Fibroblast of the aortic adventitia (primary cell): ENCODE data around the gene COA8. TPM values are rescaled to one million over a fixed set of nuclear protein-coding genes. Genes with fewer than 3 reads are reported as not detected.

Source experiments
- DNase-seq: peaks from one replicate; pipeline ENCODE4 v3.0.0-alpha.2; 2010; ENCODE audit warnings: low read depth
- H3K4me3 ChIP-seq: 2 replicates; pipeline ENCODE4 v1.5.1; 2011; ENCODE audit warnings: low read depth, mild to moderate bottlenecking, control low read depth, low read length, moderate library complexity
- CTCF ChIP-seq: IDR thresholded peaks from 2 replicates; pipeline ENCODE4 v1.5.1; 2011; ENCODE audit warnings: mild to moderate bottlenecking, low read length, control low read depth, inconsistent platforms; ENCODE audit not compliant: insufficient read depth
- total RNA-seq: library from RNA; depleted of rRNA; stranded (reverse); fragments of >200 nt; gene quantifications from 2 replicates; pipeline ENCODE4 v1.2.3, GENCODE V29; 2012; ENCODE audit warnings: low replicate concordance

COA8 gene
- total RNA-seq, 1 donor, result 23.6 TPM

DNA sequence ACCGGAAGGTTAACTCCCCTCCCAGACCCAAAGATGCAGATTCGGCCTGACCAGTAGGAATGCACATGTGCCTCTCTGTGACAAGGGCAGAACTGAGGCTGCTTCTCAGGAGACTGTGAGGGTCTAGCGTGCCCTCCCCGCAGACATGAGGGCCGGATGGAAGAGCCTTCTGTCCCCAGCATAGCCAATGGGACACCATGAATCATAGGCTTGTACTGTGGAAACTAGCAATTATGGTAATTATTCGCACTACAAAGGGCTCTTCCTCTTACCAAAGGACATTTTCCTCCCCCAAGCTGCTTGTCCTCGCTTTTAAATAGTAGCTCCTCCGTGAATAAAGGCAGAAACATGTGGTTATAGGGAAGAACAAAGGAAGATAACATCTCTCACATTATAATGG is 6.2 kb downstream of the COA8 start:
- H3K4me3 ChIP-seq, result no peak overlapping the region
- no peak for DNase-seq
- no peak for TF ChIP-seq CTCF

GRCh38 chr14:103569408-103569807 is 6.6 kb downstream of the COA8 start:
- no peak overlapping the region for H3K4me3 ChIP-seq
- DNase-seq, result no peak
- no peak for TF ChIP-seq CTCF

DNA sequence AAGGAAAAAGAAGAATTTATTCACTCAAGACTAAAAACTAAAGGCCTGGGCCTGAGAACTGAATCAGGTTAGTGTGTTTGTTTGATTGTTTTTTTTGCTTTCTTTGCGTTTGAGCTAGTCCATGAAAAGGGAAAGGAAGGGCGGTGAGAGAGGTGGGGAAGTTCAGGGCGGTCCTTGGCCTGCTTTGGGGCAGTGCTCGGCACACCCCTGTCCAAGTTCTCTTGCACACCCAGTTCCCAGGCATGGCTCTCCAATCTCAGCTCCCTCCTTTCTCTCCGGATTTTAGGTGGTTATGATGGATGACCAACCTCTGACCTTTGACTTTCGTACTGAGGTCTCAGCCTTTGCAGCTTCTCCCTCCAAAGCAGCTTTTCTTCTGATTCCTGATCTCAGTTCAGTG is 11.3 kb downstream of the COA8 start:
- no peak for TF ChIP-seq CTCF
- DNase-seq, result no peak
- no peak overlapping the region for H3K4me3 ChIP-seq

GRCh38 chr14:103574707-103575285 is 12.0 kb downstream of the COA8 start:
- H3K4me3 ChIP-seq, result no peak overlapping the region
- DNase-seq, result no peak
- TF ChIP-seq CTCF, result no peak

DNA sequence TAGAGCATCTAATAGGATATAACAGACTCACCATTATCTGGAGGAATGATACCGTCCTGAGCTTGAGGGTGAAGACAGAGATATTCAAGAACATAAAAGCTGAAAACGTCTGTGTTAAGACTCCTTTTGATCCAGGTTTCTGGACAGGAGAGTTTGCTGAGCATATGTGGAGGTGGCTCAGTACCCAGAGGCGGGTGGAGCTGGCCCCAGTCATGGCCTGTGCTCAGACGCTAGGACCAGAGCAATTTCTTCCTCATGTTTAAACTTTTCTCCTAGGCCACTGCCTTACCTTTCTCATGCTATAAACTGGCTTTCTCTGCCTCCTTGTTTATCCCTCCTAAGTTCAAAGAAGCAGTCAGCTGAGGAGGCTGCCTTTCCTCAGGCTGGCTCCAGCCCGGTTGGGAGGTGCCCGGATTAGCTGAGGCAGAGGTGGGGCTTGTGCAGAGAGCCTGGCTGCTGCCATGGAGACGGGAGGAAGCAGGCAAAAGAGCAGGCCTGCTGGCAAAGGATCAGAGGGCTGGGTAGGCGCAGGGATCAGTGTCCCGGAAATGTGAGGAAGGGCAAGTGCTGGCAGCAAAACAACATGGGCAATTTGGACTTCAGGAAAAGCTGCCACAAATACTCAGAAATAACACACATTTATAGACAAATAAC is 13.7 kb downstream of the COA8 start:
- DNase-seq, result peak; percentile 86
- peak overlapping the region; percentile 0 for H3K4me3 ChIP-seq
- no peak for TF ChIP-seq CTCF

GRCh38 chr14:103578401-103579075 is 15.8 kb downstream of the COA8 start:
- no peak overlapping the region for H3K4me3 ChIP-seq
- TF ChIP-seq CTCF, result no peak
- no peak for DNase-seq
